OCI-LY3 (cell line): ENCODE measurements around the gene CISH.

Experiments
- EZH2phosphoT487 ChIP-seq: fragments of 200-600 bp; shearing (Covaris generic); IDR thresholded peaks from 2 replicates; pipeline ENCODE4 v1.6.1; 2018; ENCODE audit warnings: antibody characterized with exemption, mixed run types, low read depth
- TF ChIP-seq, protein P1 (sequence below): fragments of 200-600, 300-600 bp; sonication (generic); IDR thresholded peaks from 2 replicates; pipeline ENCODE4 v1.5.1; 2014; ENCODE audit warnings: antibody characterized with exemption, low read length, low read depth

DNA sequence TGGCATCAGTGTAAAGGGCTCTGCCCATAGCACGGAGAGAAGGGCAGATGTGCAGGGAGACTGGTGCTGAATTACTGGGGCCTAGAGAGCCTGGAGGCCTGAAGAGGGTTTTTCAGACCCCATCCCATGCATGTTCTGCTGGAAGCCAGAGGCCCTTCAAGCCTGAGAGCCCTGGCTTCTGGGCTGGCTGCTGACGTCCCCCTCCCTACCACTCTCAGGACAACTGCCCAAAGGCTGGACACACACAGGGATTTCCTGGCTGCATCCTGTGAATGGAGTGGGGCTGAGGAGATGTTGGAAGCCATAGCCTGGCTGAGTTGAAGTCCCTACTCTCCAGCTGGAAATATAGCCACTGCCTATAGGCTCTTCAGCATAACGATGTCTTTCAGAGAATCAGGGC lies 46.2 kb upstream of the CISH start:
- TF ChIP-seq, protein P1, sequence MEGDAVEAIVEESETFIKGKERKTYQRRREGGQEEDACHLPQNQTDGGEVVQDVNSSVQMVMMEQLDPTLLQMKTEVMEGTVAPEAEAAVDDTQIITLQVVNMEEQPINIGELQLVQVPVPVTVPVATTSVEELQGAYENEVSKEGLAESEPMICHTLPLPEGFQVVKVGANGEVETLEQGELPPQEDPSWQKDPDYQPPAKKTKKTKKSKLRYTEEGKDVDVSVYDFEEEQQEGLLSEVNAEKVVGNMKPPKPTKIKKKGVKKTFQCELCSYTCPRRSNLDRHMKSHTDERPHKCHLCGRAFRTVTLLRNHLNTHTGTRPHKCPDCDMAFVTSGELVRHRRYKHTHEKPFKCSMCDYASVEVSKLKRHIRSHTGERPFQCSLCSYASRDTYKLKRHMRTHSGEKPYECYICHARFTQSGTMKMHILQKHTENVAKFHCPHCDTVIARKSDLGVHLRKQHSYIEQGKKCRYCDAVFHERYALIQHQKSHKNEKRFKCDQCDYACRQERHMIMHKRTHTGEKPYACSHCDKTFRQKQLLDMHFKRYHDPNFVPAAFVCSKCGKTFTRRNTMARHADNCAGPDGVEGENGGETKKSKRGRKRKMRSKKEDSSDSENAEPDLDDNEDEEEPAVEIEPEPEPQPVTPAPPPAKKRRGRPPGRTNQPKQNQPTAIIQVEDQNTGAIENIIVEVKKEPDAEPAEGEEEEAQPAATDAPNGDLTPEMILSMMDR, result no peak
- no peak for TF ChIP-seq EZH2phosphoT487
